Neuronal stem cell (in vitro differentiated cells): ENCODE data around the gene USP38.

ENCODE experiments used
- DNase-seq: peaks from one replicate; pipeline ENCODE4 v3.0.0-alpha.2; 2013; ENCODE audit warnings: low spot score
- H2AFZ ChIP-seq: one replicate; pipeline ENCODE4 v1.6.1; 2013; ENCODE audit warnings: mild to moderate bottlenecking, low read length, inconsistent platforms
- H2AK5ac ChIP-seq: 2 replicates; pipeline ENCODE4 v1.6.1; 2013; ENCODE audit warnings: low read depth, mild to moderate bottlenecking, inconsistent platforms, low read length, moderate library complexity, mixed read lengths
- H2BK120ac ChIP-seq: 2 replicates; pipeline ENCODE4 v1.6.1; 2013; ENCODE audit warnings: low read depth, mild to moderate bottlenecking, inconsistent platforms, low read length, moderate library complexity, mixed read lengths
- H2BK12ac ChIP-seq: one replicate; pipeline ENCODE4 v1.6.1; 2013; ENCODE audit warnings: low read length, inconsistent platforms
- H2BK15ac ChIP-seq: 2 replicates; pipeline ENCODE4 v1.6.1; 2013; ENCODE audit warnings: mild to moderate bottlenecking, low read length, inconsistent platforms, mixed read lengths
- H2BK5ac ChIP-seq: one replicate; pipeline ENCODE4 v1.6.1; 2013; ENCODE audit warnings: inconsistent platforms, mild to moderate bottlenecking, low read length, moderate library complexity
- H3K14ac ChIP-seq: one replicate; pipeline ENCODE4 v1.6.1; 2013; ENCODE audit warnings: low read length, inconsistent platforms
- H3K18ac ChIP-seq: 2 replicates; pipeline ENCODE4 v1.6.1; 2013; ENCODE audit warnings: low read length, inconsistent platforms
- H3K23ac ChIP-seq: 2 replicates; pipeline ENCODE4 v1.6.1; 2013; ENCODE audit warnings: low read depth, mild to moderate bottlenecking, mixed read lengths, low read length, inconsistent platforms; ENCODE audit not compliant: poor library complexity
- H3K27ac ChIP-seq: replicated peaks from 3 replicates; pipeline ENCODE4 v1.5.1; 2013; ENCODE audit warnings: low read length, inconsistent platforms
- H3K27me3 ChIP-seq, 3 experiments: 2 replicates each; pipeline ENCODE4 v1.6.1; 2013; ENCODE audit warnings: low read length in 3 of 3, mild to moderate bottlenecking in 2 of 3, inconsistent platforms in 1 of 3, low read depth in 1 of 3, mixed read lengths in 1 of 3, moderate library complexity in 1 of 3; ENCODE audit not compliant: control insufficient read depth in 3 of 3, insufficient read depth in 3 of 3
- H3K36me3 ChIP-seq, 2 donors: replicated peaks in 1 of 2; 2 replicates each; pipeline ENCODE4 v1.6.1; 2013; ENCODE audit warnings: low read length in 2 of 2; ENCODE audit not compliant: control insufficient read depth in 2 of 2, insufficient read depth in 2 of 2
- H3K4ac ChIP-seq: 2 replicates; pipeline ENCODE4 v1.6.1; 2013; ENCODE audit warnings: inconsistent platforms, mild to moderate bottlenecking, low read length, moderate library complexity
- H3K4me1 ChIP-seq, 2 donors: 1 replicate in 1 of 2; 2 replicates in 1 of 2; pipeline ENCODE4 v1.6.1; 2013; ENCODE audit warnings: low read length in 2 of 2, low read depth in 1 of 2; ENCODE audit not compliant: control insufficient read depth in 2 of 2, insufficient read depth in 1 of 2
- H3K4me2 ChIP-seq: one replicate; pipeline ENCODE4 v1.6.1; 2013; ENCODE audit warnings: mild to moderate bottlenecking, low read length, inconsistent platforms; ENCODE audit not compliant: insufficient read depth, poor library complexity, severe bottlenecking
- H3K4me3 ChIP-seq, 2 donors: 2 replicates each; pipeline ENCODE4 v1.5.1; 2013; ENCODE audit warnings: low read length in 2 of 2, mild to moderate bottlenecking in 2 of 2, inconsistent platforms in 1 of 2, moderate library complexity in 1 of 2
- H3K79me1 ChIP-seq: one replicate; pipeline ENCODE4 v1.6.1; 2013; ENCODE audit warnings: low read depth, mild to moderate bottlenecking, inconsistent platforms, low read length, moderate library complexity
- H3K9ac ChIP-seq: one replicate; pipeline ENCODE4 v1.6.1; 2013; ENCODE audit warnings: mild to moderate bottlenecking, low read depth, low read length, inconsistent platforms; ENCODE audit not compliant: poor library complexity
- H3K9me3 ChIP-seq, 2 donors: replicated peaks in 1 of 2; 2 replicates each; pipeline versions ENCODE3 to v1.6.1; 2013; ENCODE audit warnings: low read length in 2 of 2, mild to moderate bottlenecking in 2 of 2, inconsistent platforms in 1 of 2, low read depth in 1 of 2, mixed read lengths in 1 of 2, moderate library complexity in 1 of 2; ENCODE audit not compliant: control insufficient read depth in 2 of 2, insufficient read depth in 1 of 2
- H4K8ac ChIP-seq: one replicate; pipeline ENCODE4 v1.6.1; 2013; ENCODE audit warnings: low read depth, mild to moderate bottlenecking, inconsistent platforms, low read length, moderate library complexity
- H4K91ac ChIP-seq: one replicate; pipeline ENCODE4 v1.6.1; 2013; ENCODE audit warnings: low read length, low read depth, mild to moderate bottlenecking, inconsistent platforms; ENCODE audit not compliant: poor library complexity
- WGBS, 2 donors: extraction: QIAGEN DNeasy Blood & Tissue Kit; methylation state at CpG; one replicate each; pipeline ENCODE4 v1.1.7; 2013; ENCODE audit warnings: missing lambda C conversion rate in 2 of 2, mixed read lengths in 1 of 2; ENCODE audit not compliant: insufficient read length in 2 of 2, insufficient replicate concordance in 1 of 2; ENCODE audit errors: extremely low coverage in 2 of 2; 5-methylcytosine and 5-hydroxymethylcytosine counted together

The USP38 gene

DNA sequence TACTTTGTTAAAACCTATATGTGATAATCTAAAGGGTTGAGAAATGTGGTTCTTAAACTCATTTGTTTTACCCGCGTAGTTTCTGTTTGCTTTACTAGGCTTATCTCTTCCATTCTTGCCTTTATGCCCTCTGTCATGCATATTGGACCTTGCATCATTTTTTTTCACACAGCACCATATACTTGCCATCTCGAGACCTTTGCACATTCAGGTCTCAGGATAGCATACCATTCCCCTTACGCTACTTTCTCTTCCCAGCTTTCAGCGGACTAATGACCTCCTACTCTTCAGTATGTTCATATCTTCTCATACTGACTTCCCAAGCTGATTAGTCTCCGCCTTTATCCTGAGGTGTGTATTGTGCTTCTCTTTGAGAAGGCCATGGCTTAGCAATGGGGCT is 40.5 kb downstream of the USP38 start:
- no peak overlapping the region for H3K18ac ChIP-seq
- H4K8ac ChIP-seq: no peak overlapping the region
- no peak overlapping the region for H2AK5ac ChIP-seq
- no peak overlapping the region for H3K14ac ChIP-seq
- H4K91ac ChIP-seq: no peak overlapping the region
- H2BK12ac ChIP-seq: no peak overlapping the region
- no peak overlapping the region for H3K4me2 ChIP-seq
- H3K4me1 ChIP-seq: peaks cover 0 to 2% of the 10 kb centered on the region in 2 donors
- no peak overlapping the region for H2BK15ac ChIP-seq
- H3K79me1 ChIP-seq: no peaks in the 10 kb centered on the region
- H3K36me3 ChIP-seq: peaks cover 0 to 34% of the 10 kb centered on the region in 2 donors
- H3K9me3 ChIP-seq: no peaks in the 10 kb centered on the region
- H3K27me3 ChIP-seq: no peaks in the 10 kb centered on the region
- no peak overlapping the region for H3K9ac ChIP-seq
- no peak overlapping the region for H2AFZ ChIP-seq
- H3K27ac ChIP-seq: no peak overlapping the region
- no peak overlapping the region for H2BK120ac ChIP-seq
- H3K23ac ChIP-seq: no peak overlapping the region
- no peak overlapping the region for H3K4me3 ChIP-seq
- H3K4ac ChIP-seq: no peak overlapping the region
- no peak for DNase-seq
- H2BK5ac ChIP-seq: no peak overlapping the region
- no CpG with 5 or more reads among the region's 6 CpGs for WGBS, 2 donors

DNA sequence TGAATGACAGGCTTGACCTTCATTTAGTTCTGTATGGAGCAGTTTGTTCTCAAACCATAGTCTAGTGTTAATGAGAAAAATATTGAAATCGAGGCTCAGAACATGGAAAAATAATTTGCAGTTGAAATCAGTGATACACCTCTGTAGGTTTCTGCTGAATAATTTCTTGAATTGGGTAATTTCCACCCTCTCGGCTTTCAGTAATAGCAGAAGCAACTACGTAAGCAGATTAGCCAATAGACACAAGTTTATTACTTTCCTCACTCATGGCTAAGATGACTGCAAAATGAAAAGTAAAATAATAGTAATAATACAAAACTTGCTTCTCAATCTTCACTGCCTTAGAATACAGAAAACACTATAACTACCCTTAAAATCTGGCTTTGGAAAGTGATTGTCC is 46.0 kb downstream of the USP38 start:
- H2BK120ac ChIP-seq: no peak overlapping the region
- no peaks in the 10 kb centered on the region for H3K27me3 ChIP-seq
- no peak overlapping the region for H2AK5ac ChIP-seq
- H3K4me1 ChIP-seq: no peaks in the 10 kb centered on the region
- no peak overlapping the region for H2BK12ac ChIP-seq
- H3K36me3 ChIP-seq: no peaks in the 10 kb centered on the region
- no peak for DNase-seq
- H2BK5ac ChIP-seq: no peak overlapping the region
- no peak overlapping the region for H2BK15ac ChIP-seq
- H2AFZ ChIP-seq: no peak overlapping the region
- no peak overlapping the region for H3K4me2 ChIP-seq
- no peak overlapping the region for H4K8ac ChIP-seq
- no peaks in the 10 kb centered on the region for H3K9me3 ChIP-seq
- H4K91ac ChIP-seq: no peak overlapping the region
- no peak overlapping the region for H3K23ac ChIP-seq
- H3K4ac ChIP-seq: no peak overlapping the region
- no CpG with 5 or more reads among the region's 3 CpGs for WGBS, 2 donors
- no peak overlapping the region for H3K14ac ChIP-seq
- no peak overlapping the region for H3K18ac ChIP-seq
- no peaks in the 10 kb centered on the region for H3K79me1 ChIP-seq
- no peak overlapping the region for H3K4me3 ChIP-seq
- no peak overlapping the region for H3K9ac ChIP-seq
- H3K27ac ChIP-seq: no peak overlapping the region

DNA sequence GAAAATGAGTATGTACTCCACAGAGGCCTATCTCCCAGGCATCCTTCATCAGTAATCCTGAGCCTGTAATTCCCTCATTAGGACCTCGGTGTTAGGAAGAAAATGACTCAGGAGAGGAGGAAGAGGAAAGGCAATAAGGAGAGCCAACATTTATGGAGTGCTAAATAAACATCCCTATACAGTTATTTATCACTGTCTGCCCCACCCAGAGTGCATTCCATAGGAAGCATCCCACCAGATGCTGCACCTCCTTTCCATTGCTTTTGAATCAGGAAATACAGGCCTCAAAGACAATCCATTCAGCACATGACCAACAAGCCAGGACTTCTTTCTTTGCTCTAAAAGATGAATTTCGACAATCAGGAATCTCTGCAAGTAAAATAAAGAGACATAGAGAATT is 47.6 kb downstream of the USP38 start:
- Histone ChIP-seq H2BK12ac (no peak overlapping the region), H3K27ac (no peak overlapping the region), H3K4me3 (no peak overlapping the region), H3K18ac (no peak overlapping the region), H4K8ac (no peak overlapping the region), H2AK5ac (no peak overlapping the region), H3K4me1 (no peaks in the 10 kb centered on the region), H2BK120ac (no peak overlapping the region), H3K79me1 (no peaks in the 10 kb centered on the region), H3K4ac (no peak overlapping the region), H3K14ac (no peak overlapping the region), H2AFZ (no peak overlapping the region), H3K9ac (no peak overlapping the region), H3K36me3 (no peaks in the 10 kb centered on the region), H2BK15ac (no peak overlapping the region), H3K27me3 (no peaks in the 10 kb centered on the region), H3K9me3 (no peaks in the 10 kb centered on the region), H2BK5ac (no peak overlapping the region), H3K4me2 (no peak overlapping the region), H4K91ac (no peak overlapping the region), H3K23ac (no peak overlapping the region)
- WGBS, 2 donors: no CpG with 5 or more reads among the region's 2 CpGs
- DNase-seq: no peak

DNA sequence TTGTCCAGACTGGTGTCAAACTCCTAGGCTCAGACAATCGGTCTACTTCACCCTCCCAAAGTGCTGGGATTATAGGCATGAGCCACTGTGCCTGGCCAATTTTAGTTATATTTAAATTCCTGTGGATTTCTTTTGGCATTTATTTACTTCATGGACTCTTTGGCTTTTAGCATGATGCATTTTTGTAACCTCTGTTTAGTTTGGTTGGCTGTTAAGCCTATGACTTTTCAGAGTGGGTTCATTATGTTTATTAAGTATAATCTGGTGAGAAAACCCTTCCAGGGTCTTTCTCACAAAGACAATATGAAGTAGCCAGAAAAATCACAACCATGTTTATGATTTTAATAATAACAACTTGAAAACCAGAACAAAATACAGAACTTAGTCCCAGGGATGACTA is 49.4 kb downstream of the USP38 start:
- H4K91ac ChIP-seq: no peak overlapping the region
- no peak overlapping the region for H3K27ac ChIP-seq
- H3K4ac ChIP-seq: no peak overlapping the region
- no peaks in the 10 kb centered on the region for H3K79me1 ChIP-seq
- no peaks in the 10 kb centered on the region for H3K9me3 ChIP-seq
- H3K27me3 ChIP-seq: no peaks in the 10 kb centered on the region
- no peak overlapping the region for H2BK5ac ChIP-seq
- no CpG with 5 or more reads among the region's 1 CpG for WGBS, 2 donors
- H2BK120ac ChIP-seq: no peak overlapping the region
- H3K18ac ChIP-seq: no peak overlapping the region
- H2BK12ac ChIP-seq: no peak overlapping the region
- no peaks in the 10 kb centered on the region for H3K36me3 ChIP-seq
- no peak overlapping the region for H3K9ac ChIP-seq
- no peak overlapping the region for H4K8ac ChIP-seq
- H3K23ac ChIP-seq: no peak overlapping the region
- H3K14ac ChIP-seq: no peak overlapping the region
- no peak overlapping the region for H2AFZ ChIP-seq
- H2AK5ac ChIP-seq: no peak overlapping the region
- H3K4me1 ChIP-seq: no peaks in the 10 kb centered on the region
- no peak for DNase-seq
- H2BK15ac ChIP-seq: no peak overlapping the region
- no peak overlapping the region for H3K4me2 ChIP-seq
- no peak overlapping the region for H3K4me3 ChIP-seq
